CD4-positive, alpha-beta T cell (primary cell): Measurements from ENCODE around the gene ESPL1. TPM values are rescaled to one million over a fixed set of nuclear protein-coding genes. Genes with fewer than 3 reads are reported as not detected.
A peak's percentile ranks its signal among the peaks of the same experiment; 100 is the strongest.

Experiments
- ATAC-seq: fragments of 200-7000 bp; cut with Tn5 transposase; one replicate; pipeline ENCODE4 v1.10.0; 2022; ENCODE audit warnings: mild to moderate bottlenecking; ENCODE audit not compliant: poor library complexity
- CTCF ChIA-PET: fragments of 350-600 bp; sonication (Branson Sonifier 250); formaldehyde crosslinking; loops from one replicate; lab custom pipeline; 2021; ENCODE audit warnings: antibody characterized with exemption, inconsistent platforms; lab: Charles Lee
- POLR2A ChIA-PET: fragments of 350-600 bp; sonication (Branson Sonifier 250); formaldehyde crosslinking; loops from one replicate; lab custom pipeline; 2021; ENCODE audit warnings: antibody characterized with exemption, inconsistent platforms; lab: Charles Lee
- DNase-seq, 14 experiments: peaks; one replicate each; pipeline ENCODE4 v3.0.0-alpha.2; 2013 to 2020; ENCODE audit warnings: mixed read lengths in 2 of 14
- H3K27ac ChIP-seq, 2 donors: one replicate each; pipeline versions ENCODE4 v1.5.1 to v1.7.0; 2013; ENCODE audit warnings: low read length in 2 of 2, low read depth in 1 of 2, mild to moderate bottlenecking in 1 of 2
- H3K27me3 ChIP-seq, 2 experiments: 1 replicate in 1 of 2; 2 replicates in 1 of 2; pipeline versions ENCODE4 v1.6.1 to v1.7.0; 2013; ENCODE audit warnings: low read length in 2 of 2, control low read depth in 1 of 2, mild to moderate bottlenecking in 1 of 2, moderate library complexity in 1 of 2; ENCODE audit not compliant: insufficient read depth in 2 of 2, control insufficient read depth in 1 of 2
- H3K36me3 ChIP-seq: one replicate; pipeline ENCODE4 v1.6.1; 2013; ENCODE audit warnings: low read length, control low read depth; ENCODE audit not compliant: insufficient read depth
- H3K4me1 ChIP-seq: one replicate; pipeline ENCODE4 v1.6.1; 2013; ENCODE audit warnings: low read length, control low read depth; ENCODE audit not compliant: insufficient read depth
- H3K4me3 ChIP-seq: one replicate; pipeline ENCODE4 v1.5.1; 2013; ENCODE audit warnings: mild to moderate bottlenecking, low read length, moderate library complexity
- H3K9me3 ChIP-seq, 2 experiments: 1 replicate in 1 of 2; 2 replicates in 1 of 2; pipeline versions ENCODE4 v1.6.1 to v1.7.0; 2013; ENCODE audit warnings: low read length in 2 of 2, mild to moderate bottlenecking in 2 of 2, control low read depth in 1 of 2, moderate library complexity in 1 of 2; ENCODE audit not compliant: control insufficient read depth in 1 of 2, insufficient read depth in 1 of 2
- H3K27ac Mint-ChIP-seq: one replicate; pipeline ENCODE4 v1.8.0; 2020; ENCODE audit warnings: mixed read lengths
- H3K27me3 Mint-ChIP-seq: one replicate; pipeline ENCODE4 v1.8.0; 2021; ENCODE audit warnings: mixed read lengths
- H3K36me3 Mint-ChIP-seq: one replicate; pipeline ENCODE4 v1.8.0; 2021; ENCODE audit warnings: low read depth, mixed read lengths
- H3K4me1 Mint-ChIP-seq: one replicate; pipeline ENCODE4 v1.8.0; 2021; ENCODE audit warnings: low read depth, mixed read lengths
- H3K4me3 Mint-ChIP-seq: one replicate; pipeline ENCODE4 v1.8.0; 2020; ENCODE audit warnings: mild to moderate bottlenecking, mixed read lengths
- H3K9me3 Mint-ChIP-seq: one replicate; pipeline ENCODE4 v1.8.0; 2020; ENCODE audit warnings: mixed read lengths
- CTCF ChIP-seq: fragments of 200-600 bp; IDR thresholded peaks from one replicate; pipeline ENCODE4 v1.8.0; 2022; ENCODE audit warnings: antibody characterized with exemption, mild to moderate bottlenecking
- intact Hi-C, 2 experiments: fragments of 100-400 bp; cut with DNase I in 1 of 2; cut with micrococcal nuclease in 1 of 2; formaldehyde crosslinking; loops; one replicate each; pipeline versions ENCODE4 v1.15.1 to v1.9.0; 2023 to 2025; cut with DNase I, micrococcal nuclease
- total RNA-seq, 174 experiments: library from RNA in 2 of 174; stranded (reverse) in 2 of 174; gene quantifications; one replicate each; pipeline ENCODE4 v1.2.3 and lab custom pipeline; 2021 to 2026

Gene ESPL1
- total RNA-seq, 2 experiments from 2014 or later = 0.20 to 0.71 TPM

- H3K36me3 Mint-ChIP-seq = peaks cover 71% of the 10 kb centered on the region
- no peak overlapping the region for H3K4me3 Mint-ChIP-seq
- H3K36me3 ChIP-seq = peaks cover 62% of the 10 kb centered on the region
These were observed 40.2 kb downstream of the ESPL1 start for GRCh38 chr12:53308276-53308675.

GRCh38 chr12:53313996-53314395 is 45.9 kb downstream of the ESPL1 start:
- no peak for ATAC-seq
- no peaks in the 10 kb centered on the region for H3K27me3 Mint-ChIP-seq
- no peak overlapping the region for H3K4me3 ChIP-seq
- no peak overlapping the region for H3K27ac Mint-ChIP-seq
- peaks cover 60% of the 10 kb centered on the region for H3K36me3 ChIP-seq
- no peaks in the 10 kb centered on the region for H3K9me3 Mint-ChIP-seq
- H3K27ac ChIP-seq = no peak overlapping the region
- intact Hi-C loops = no loop called here
- DNase-seq = no peak
- no peak overlapping the region for H3K4me3 Mint-ChIP-seq
- no peaks in the 10 kb centered on the region for H3K27me3 ChIP-seq
- TF ChIP-seq CTCF = no peak
- H3K9me3 ChIP-seq = no peaks in the 10 kb centered on the region
- ChIA-PET CTCF (interaction anchor here (0.8 kb wide), 1 partner anchor 9 kb away, joined by 3 read pairs; no protein-coding TSS in a partner anchor), POLR2A (interaction anchor here (1.4 kb wide), 1 partner anchor 10 kb away, joined by 4 read pairs; no protein-coding TSS in a partner anchor)
- H3K36me3 Mint-ChIP-seq = peaks cover 62% of the 10 kb centered on the region
- H3K4me1 ChIP-seq = no peaks in the 10 kb centered on the region
- peaks cover 5% of the 10 kb centered on the region for H3K4me1 Mint-ChIP-seq

More at GRCh38 chr12:53308276-53308675, 40.2 kb downstream of the ESPL1 start:
- H3K4me1 ChIP-seq = peaks cover 4% of the 10 kb centered on the region
- Mint-ChIP-seq H3K9me3 (no peaks in the 10 kb centered on the region), H3K27me3 (no peaks in the 10 kb centered on the region), H3K4me1 (peaks cover 3% of the 10 kb centered on the region), H3K27ac (no peak overlapping the region)
- DNase-seq = no peak
- ChIA-PET POLR2A (interaction anchor here (1.1 kb wide), 1 partner anchor 149 kb away, joined by 3 read pairs; no protein-coding TSS in a partner anchor), CTCF (no interaction called here)
- intact Hi-C loops = no loop called here
- ATAC-seq = no peak
- H3K27ac ChIP-seq = no peak overlapping the region
- TF ChIP-seq CTCF = no peak
- H3K4me3 ChIP-seq = no peak overlapping the region
- no peaks in the 10 kb centered on the region for H3K27me3 ChIP-seq
- H3K9me3 ChIP-seq = no peaks in the 10 kb centered on the region

GRCh38 chr12:53320352-53321195 is 52.5 kb downstream of the ESPL1 start:
- POLR2A ChIA-PET = interaction anchor here (0.5 to 5.5 kb wide), 27 partner anchors 9 to 315 kb away, joined by 3 to 109 read pairs (median 5); partner anchors contain the start of genes CSAD, EIF4B, ESPL1 and MAP3K12
- intact Hi-C loops = loop anchor here (1.0 to 10.0 kb wide), 6 partner anchors 21 to 354 kb away; partner anchors contain the start of genes MYG1 (in 2 of the 2), ATP5MC2 (in 1 of the 2) and SP1 (in 1 of the 2)
- H3K27me3 ChIP-seq = no peaks in the 10 kb centered on the region
- H3K9me3 ChIP-seq = no peaks in the 10 kb centered on the region
- peak overlapping the region; percentile 69 for H3K4me3 ChIP-seq
- CTCF ChIA-PET = interaction anchor here (0.6 to 4.1 kb wide), 31 partner anchors 9 to 299 kb away, joined by 3 to 43 read pairs (median 5); partner anchors contain the start of genes CSAD, ESPL1, MYG1 and PFDN5
- H3K4me3 Mint-ChIP-seq = peak overlapping the region; percentile 94
- H3K27ac ChIP-seq = peak overlapping the region; percentile 61 to 77
- ATAC-seq (no peak), DNase-seq (no peak)
- peaks cover 33% of the 10 kb centered on the region for H3K36me3 ChIP-seq
- peak overlapping the region; percentile 87 for H3K27ac Mint-ChIP-seq
- H3K9me3 Mint-ChIP-seq = no peaks in the 10 kb centered on the region
- H3K36me3 Mint-ChIP-seq = peaks cover 39% of the 10 kb centered on the region
- peaks cover 40% of the 10 kb centered on the region for H3K4me1 Mint-ChIP-seq
- no peaks in the 10 kb centered on the region for H3K27me3 Mint-ChIP-seq
- peaks cover 45% of the 10 kb centered on the region for H3K4me1 ChIP-seq
- no peak for TF ChIP-seq CTCF
